GM12878 (cell line): ENCODE results near the gene SSTR1. TPM values are rescaled to one million over a fixed set of nuclear protein-coding genes. Genes with fewer than 3 reads are reported as not detected.

ENCODE experiments used
- ATAC-seq: fragments of 200-7000 bp; cut with Tn5 transposase; 3 replicates; pipeline ENCODE4 v1.9.1; 2020; ENCODE audit warnings: mild to moderate bottlenecking, moderate library complexity
- BruUV-seq: library from RNA; stranded (reverse); fragments of 400-500 nt; replicated peaks from 2 replicates; lab custom pipeline; 2021; lab: Mats Ljungman, UMichigan
- CTCF ChIA-PET: fragments of 300-600 bp; sonication (Branson Sonifier 250); formaldehyde crosslinking; extraction: SDS; loops from one replicate; lab custom pipeline; 2021; ENCODE audit warnings: inconsistent platforms; lab: Yijun Ruan, JAX
- POLR2A ChIA-PET: fragments of 350-600 bp; formaldehyde crosslinking; extraction: SDS; loops from one replicate; lab custom pipeline; 2021; ENCODE audit warnings: inconsistent platforms; lab: Charles Lee
- RAD21 ChIA-PET: fragments of 300-600 bp; sonication (Branson Sonifier 250); formaldehyde crosslinking; loops from one replicate; lab custom pipeline; 2023; ENCODE audit warnings: antibody characterized with exemption; ENCODE audit not compliant: unreplicated experiment; lab: Charles Lee
- SMC1A ChIA-PET: fragments of 300-600 bp; sonication (Branson Sonifier 250); formaldehyde crosslinking; loops from one replicate; lab custom pipeline; 2023; ENCODE audit not compliant: unreplicated experiment, uncharacterized antibody; lab: Charles Lee
- DNase-seq: peaks from one replicate; pipeline ENCODE4 v3.0.0-alpha.2; 2011; ENCODE audit warnings: low read depth, low spot score
- FAIRE-seq: peaks from 3 replicates; lab custom pipeline; 2011; peaks lifted over from hg19 to GRCh38; lab: Jason Lieb, UNC
- H2AFZ ChIP-seq: 2 replicates; pipeline ENCODE4 v1.6.0; 2011; ENCODE audit warnings: low read depth, low read length, control low read depth; ENCODE audit not compliant: control insufficient read depth
- H3K27ac ChIP-seq: 2 replicates; pipeline ENCODE4 v1.5.1; 2011; ENCODE audit warnings: control low read depth; ENCODE audit not compliant: control insufficient read depth, insufficient read depth
- H3K27me3 ChIP-seq, 2 experiments: replicated peaks in 1 of 2; 2 replicates each; pipeline versions ENCODE4 v1.6.0 to v1.6.1; 2011; ENCODE audit warnings: low read length in 1 of 2; ENCODE audit not compliant: control insufficient read depth in 2 of 2, insufficient read depth in 2 of 2
- H3K36me3 ChIP-seq, 2 experiments: 2 replicates each; pipeline ENCODE4 v1.5.1; 2011; ENCODE audit warnings: low read length in 1 of 2; ENCODE audit not compliant: control insufficient read depth in 2 of 2, insufficient read depth in 2 of 2
- H3K4me1 ChIP-seq: 2 replicates; pipeline ENCODE4 v1.6.1; 2011; ENCODE audit warnings: mild to moderate bottlenecking, low read length, moderate library complexity, mixed read lengths; ENCODE audit not compliant: control insufficient read depth, insufficient read depth
- H3K4me2 ChIP-seq: 2 replicates; pipeline ENCODE4 v1.6.0; 2011; ENCODE audit warnings: control low read depth; ENCODE audit not compliant: control insufficient read depth, insufficient read depth
- H3K4me3 ChIP-seq: fragments of 200-600 bp; sonication (generic); 2 replicates; pipeline ENCODE4 v1.5.1; 2016
- H3K79me2 ChIP-seq: 2 replicates; pipeline ENCODE4 v1.6.0; 2011; ENCODE audit warnings: low read length; ENCODE audit not compliant: control insufficient read depth, insufficient read depth
- H3K9ac ChIP-seq: 2 replicates; pipeline ENCODE4 v1.8.0; 2011; ENCODE audit warnings: low read length, control low read depth, mixed read lengths; ENCODE audit not compliant: control insufficient read depth, insufficient read depth
- H3K9me3 ChIP-seq: replicated peaks from 3 replicates; pipeline ENCODE4 v1.5.1; 2011; ENCODE audit warnings: mild to moderate bottlenecking, low read length; ENCODE audit not compliant: control insufficient read depth, insufficient read depth
- H4K20me1 ChIP-seq: 2 replicates; pipeline ENCODE4 v1.6.0; 2011; ENCODE audit not compliant: control insufficient read depth, insufficient read depth
- CBX3 ChIP-seq: fragments of 200-600 bp; sonication (generic); IDR thresholded peaks from 2 replicates; pipeline ENCODE4 v1.6.1; 2016; ENCODE audit warnings: low read depth, borderline replicate concordance
- CHD1 ChIP-seq: IDR thresholded peaks from 2 replicates; pipeline ENCODE4 v1.6.1; 2012; ENCODE audit warnings: low read depth, low read length, improper control_type of control experiment
- CREM ChIP-seq: IDR thresholded peaks from 2 replicates; pipeline ENCODE4 v1.6.1; 2014; ENCODE audit warnings: antibody characterized with exemption, low read depth
- MEF2A ChIP-seq: IDR thresholded peaks from 2 replicates; pipeline ENCODE4 v1.6.1; 2011; ENCODE audit warnings: low read depth, mild to moderate bottlenecking, low read length, moderate library complexity; ENCODE audit not compliant: insufficient read depth
- MEF2B ChIP-seq: fragments of 450-650 bp; IDR thresholded peaks from 2 replicates; pipeline ENCODE4 v1.6.1; 2018; ENCODE audit warnings: mild to moderate bottlenecking, moderate library complexity; ENCODE audit not compliant: partially characterized antibody, poor library complexity, severe bottlenecking
- NFYB ChIP-seq: IDR thresholded peaks from 2 replicates; pipeline ENCODE4 v1.6.1; 2011; ENCODE audit warnings: low read depth, mild to moderate bottlenecking, low read length, improper control_type of control experiment, moderate library complexity; ENCODE audit not compliant: insufficient read depth
- SUZ12 ChIP-seq: fragments of 200-600 bp; sonication (generic); IDR thresholded peaks from one replicate; pipeline ENCODE4 v1.6.1; 2018; ENCODE audit warnings: antibody characterized with exemption, mild to moderate bottlenecking; ENCODE audit not compliant: unreplicated experiment
- ZBTB40 ChIP-seq: fragments of 450-650 bp; IDR thresholded peaks from 2 replicates; pipeline ENCODE4 v1.6.1; 2016; ENCODE audit warnings: mild to moderate bottlenecking, moderate library complexity, borderline replicate concordance
- ZNF217 ChIP-seq: fragments of 450-650 bp; IDR thresholded peaks from 2 replicates; pipeline ENCODE4 v1.6.1; 2017; ENCODE audit warnings: antibody characterized with exemption, mild to moderate bottlenecking
- ZNF384 ChIP-seq: IDR thresholded peaks from 2 replicates; pipeline ENCODE4 v1.6.1; 2012; ENCODE audit warnings: low read depth, mild to moderate bottlenecking, low read length, improper control_type of control experiment, borderline replicate concordance
- ZNF622 ChIP-seq: fragments of 450-650 bp; IDR thresholded peaks from 2 replicates; pipeline ENCODE4 v1.6.1; 2017; ENCODE audit warnings: mild to moderate bottlenecking, inconsistent platforms
- WGBS: methylation state at CpG from one replicate; pipeline ENCODE4 v1.1.6; 2016; ENCODE audit warnings: low lambda C conversion rate; ENCODE audit not compliant: insufficient replicate concordance, insufficient coverage; ENCODE audit errors: missing lambda C conversion rate; 5-methylcytosine and 5-hydroxymethylcytosine counted together
- in situ Hi-C: fragments of 300-500 bp; cut with MboI; formaldehyde crosslinking; loops from 9 replicates; pipeline ENCODE4 v1.14.3; 2018; ENCODE audit warnings: mixed read lengths
- intact Hi-C: fragments of 100-400 bp; cut with micrococcal nuclease; formaldehyde crosslinking; loops from one replicate; pipeline ENCODE4 v1.14.2; 2022; ENCODE audit not compliant: unreplicated experiment
- polyA plus RNA-seq, 11 experiments: library from polyadenylated mRNA; depleted of rRNA in 4 of 11; unstranded in 6 of 11; stranded (reverse) in 5 of 11; fragments of >200 nt; fragmentation: Nextera tagmentation in 4 of 11; fragmentation: Illumina TruSeq in 1 of 11; extraction: Ambion mirVana in 4 of 11; extraction: Trizol in 1 of 11; gene quantifications; 1 replicate in 1 of 11; 2 replicates in 10 of 11; pipeline versions ENCODE4 v1.2.1 to v1.2.3, GENCODE V29; 2011 to 2016; ENCODE audit warnings: inconsistent platforms in 2 of 11, missing spikeins in 2 of 11, low read depth in 1 of 11
- total RNA-seq, 4 experiments: library from RNA; depleted of rRNA in 3 of 4; stranded (reverse); fragments of >200 nt in 3 of 4; fragmentation: Illumina TruSeq in 1 of 4; extraction: Trizol in 1 of 4; gene quantifications; 2 replicates each; pipeline versions ENCODE4 v1.2.1 to v1.2.3, GENCODE V29; 2013 to 2021
- TF ChIP-seq, protein P1 (sequence below): IDR thresholded peaks from 2 replicates; pipeline ENCODE4 v1.6.1; 2011; ENCODE audit warnings: low read depth, low read length, improper control_type of control experiment, borderline replicate concordance
- TF ChIP-seq, protein P2 (sequence below): fragments of 450-650 bp; IDR thresholded peaks from 2 replicates; pipeline ENCODE4 v1.6.1; 2017; ENCODE audit warnings: mild to moderate bottlenecking, moderate library complexity

SSTR1 gene
- total and polyA plus RNA-seq, 10 of the 15 experiments (the other 5 are each of a cell fraction or from before 2014, with no cell fraction given) = 0.01 to 0.05 TPM; not detected in 8

- BruUV-seq = no TSS peak
- no peak for DNase-seq
- in situ Hi-C loops = no loop called here
- Histone ChIP-seq H2AFZ (no peak overlapping the region), H3K4me3 (no peak overlapping the region), H3K27ac (no peak overlapping the region), H4K20me1 (no peaks in the 10 kb centered on the region), H3K27me3 (no peaks in the 10 kb centered on the region), H3K36me3 (no peaks in the 10 kb centered on the region), H3K9ac (no peak overlapping the region), H3K4me2 (no peak overlapping the region), H3K79me2 (no peaks in the 10 kb centered on the region), H3K4me1 (no peaks in the 10 kb centered on the region), H3K9me3 (no peaks in the 10 kb centered on the region)
- no peak for FAIRE-seq
- ChIA-PET POLR2A (no interaction called here), CTCF (no interaction called here), SMC1A (no interaction called here), RAD21 (no interaction called here)
- intact Hi-C loops = no loop called here
- no peak for ATAC-seq
- 0% methylated on average over 2 of the region's 2 CpGs for WGBS
- TF ChIP-seq ZBTB40 (no peak), CBX3 (no peak), MEF2B (no peak), NFYB (no peak), CHD1 (no peak), ZNF384 (no peak), ZNF217 (no peak), MEF2A (no peak), SUZ12 (no peak), ZNF622 (no peak), CREM (no peak)
- TF ChIP-seq, protein P1, sequence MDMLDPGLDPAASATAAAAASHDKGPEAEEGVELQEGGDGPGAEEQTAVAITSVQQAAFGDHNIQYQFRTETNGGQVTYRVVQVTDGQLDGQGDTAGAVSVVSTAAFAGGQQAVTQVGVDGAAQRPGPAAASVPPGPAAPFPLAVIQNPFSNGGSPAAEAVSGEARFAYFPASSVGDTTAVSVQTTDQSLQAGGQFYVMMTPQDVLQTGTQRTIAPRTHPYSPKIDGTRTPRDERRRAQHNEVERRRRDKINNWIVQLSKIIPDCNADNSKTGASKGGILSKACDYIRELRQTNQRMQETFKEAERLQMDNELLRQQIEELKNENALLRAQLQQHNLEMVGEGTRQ = no peak
- TF ChIP-seq, protein P2, sequence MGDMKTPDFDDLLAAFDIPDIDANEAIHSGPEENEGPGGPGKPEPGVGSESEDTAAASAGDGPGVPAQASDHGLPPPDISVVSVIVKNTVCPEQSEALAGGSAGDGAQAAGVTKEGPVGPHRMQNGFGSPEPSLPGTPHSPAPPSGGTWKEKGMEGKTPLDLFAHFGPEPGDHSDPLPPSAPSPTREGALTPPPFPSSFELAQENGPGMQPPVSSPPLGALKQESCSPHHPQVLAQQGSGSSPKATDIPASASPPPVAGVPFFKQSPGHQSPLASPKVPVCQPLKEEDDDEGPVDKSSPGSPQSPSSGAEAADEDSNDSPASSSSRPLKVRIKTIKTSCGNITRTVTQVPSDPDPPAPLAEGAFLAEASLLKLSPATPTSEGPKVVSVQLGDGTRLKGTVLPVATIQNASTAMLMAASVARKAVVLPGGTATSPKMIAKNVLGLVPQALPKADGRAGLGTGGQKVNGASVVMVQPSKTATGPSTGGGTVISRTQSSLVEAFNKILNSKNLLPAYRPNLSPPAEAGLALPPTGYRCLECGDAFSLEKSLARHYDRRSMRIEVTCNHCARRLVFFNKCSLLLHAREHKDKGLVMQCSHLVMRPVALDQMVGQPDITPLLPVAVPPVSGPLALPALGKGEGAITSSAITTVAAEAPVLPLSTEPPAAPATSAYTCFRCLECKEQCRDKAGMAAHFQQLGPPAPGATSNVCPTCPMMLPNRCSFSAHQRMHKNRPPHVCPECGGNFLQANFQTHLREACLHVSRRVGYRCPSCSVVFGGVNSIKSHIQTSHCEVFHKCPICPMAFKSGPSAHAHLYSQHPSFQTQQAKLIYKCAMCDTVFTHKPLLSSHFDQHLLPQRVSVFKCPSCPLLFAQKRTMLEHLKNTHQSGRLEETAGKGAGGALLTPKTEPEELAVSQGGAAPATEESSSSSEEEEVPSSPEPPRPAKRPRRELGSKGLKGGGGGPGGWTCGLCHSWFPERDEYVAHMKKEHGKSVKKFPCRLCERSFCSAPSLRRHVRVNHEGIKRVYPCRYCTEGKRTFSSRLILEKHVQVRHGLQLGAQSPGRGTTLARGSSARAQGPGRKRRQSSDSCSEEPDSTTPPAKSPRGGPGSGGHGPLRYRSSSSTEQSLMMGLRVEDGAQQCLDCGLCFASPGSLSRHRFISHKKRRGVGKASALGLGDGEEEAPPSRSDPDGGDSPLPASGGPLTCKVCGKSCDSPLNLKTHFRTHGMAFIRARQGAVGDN = no peak
Measured at GRCh38 chr14:38187528-38187927, 20.2 kb upstream of the SSTR1 start.
